Lung (tissue), 12 donors: ENCODE results near the gene GALNT10. TPM values are rescaled to one million over a fixed set of nuclear protein-coding genes. Genes with fewer than 3 reads are reported as not detected.

ENCODE experiments used
- ATAC-seq: fragments of 200-7000 bp; cut with Tn5 transposase; one replicate; pipeline ENCODE4 v1.9.1; 2020; ENCODE audit warnings: moderate number of reproducible peaks; ENCODE audit not compliant: insufficient read depth, low FRiP score
- DNase-seq, 3 donors: peaks; one replicate each; pipeline ENCODE4 v3.0.0-alpha.2; 2013 to 2017
- H3K27ac ChIP-seq, 2 donors: one replicate each; pipeline ENCODE4 v1.5.1; 2013; ENCODE audit warnings: mild to moderate bottlenecking in 2 of 2, moderate library complexity in 2 of 2, control low read depth in 1 of 2, inconsistent platforms in 1 of 2, low read depth in 1 of 2, low read length in 1 of 2
- H3K27me3 ChIP-seq, 3 donors: one replicate each; pipeline ENCODE4 v1.5.1; 2013; ENCODE audit warnings: low read length in 2 of 3; ENCODE audit not compliant: control insufficient read depth in 3 of 3, insufficient read depth in 3 of 3
- H3K36me3 ChIP-seq, 4 donors: one replicate each; pipeline ENCODE4 v1.5.1; 2013; ENCODE audit warnings: low read length in 4 of 4, mild to moderate bottlenecking in 1 of 4, moderate library complexity in 1 of 4; ENCODE audit not compliant: control insufficient read depth in 4 of 4, insufficient read depth in 4 of 4
- H3K4me1 ChIP-seq, 5 donors: one replicate each; pipeline ENCODE4 v1.5.1; 2013; ENCODE audit warnings: low read length in 5 of 5, mild to moderate bottlenecking in 2 of 5, moderate library complexity in 1 of 5; ENCODE audit not compliant: control insufficient read depth in 5 of 5, insufficient read depth in 5 of 5
- H3K4me3 ChIP-seq: one replicate; pipeline ENCODE4 v1.5.1; 2013; ENCODE audit warnings: mild to moderate bottlenecking, control low read depth, moderate library complexity
- H3K9ac ChIP-seq, 2 donors: one replicate each; pipeline ENCODE4 v1.5.1; 2013; ENCODE audit warnings: low read length in 2 of 2, control low read depth in 1 of 2; ENCODE audit not compliant: insufficient read depth in 1 of 2
- H3K9me3 ChIP-seq, 4 donors: one replicate each; pipeline ENCODE4 v1.5.1; 2013; ENCODE audit warnings: low read length in 3 of 4, mild to moderate bottlenecking in 1 of 4, moderate library complexity in 1 of 4; ENCODE audit not compliant: control insufficient read depth in 4 of 4, insufficient read depth in 3 of 4
- CTCF ChIP-seq: IDR thresholded peaks from 2 replicates; pipeline ENCODE4 v1.5.1; 2012; ENCODE audit warnings: mild to moderate bottlenecking; ENCODE audit errors: control extremely low read depth, extremely low read depth
- WGBS, 2 donors: extraction: QIAGEN DNeasy Blood & Tissue Kit; methylation state at CpG; one replicate each; pipeline ENCODE4 v1.1.7; 2013; 5-methylcytosine and 5-hydroxymethylcytosine counted together
- polyA plus RNA-seq, 2 donors: library from polyadenylated mRNA; stranded (reverse); fragments of 200-250 nt; gene quantifications; one replicate each; pipeline ENCODE4 v1.2.1, GENCODE V29; 2013
- total RNA-seq, 2 donors: library from RNA; depleted of rRNA in 1 of 2; stranded (reverse); fragments of >200 nt in 1 of 2; gene quantifications; one replicate each; pipeline ENCODE4 v1.2.1, GENCODE V29; 2014 to 2021
- donor health status: control.
- donor health status: control.
- donor health status: Bipolar disorder and iron deficiency.
- donor health status: healthy.
- donor health status: DM: yes; HTN: yes; CAD: no.

Gene GALNT10
- total and polyA plus RNA-seq, 4 donors, result 9.0 to 70.2 (median 22.0) TPM

GRCh38 chr5:154205441-154206117 is 15.0 kb downstream of the GALNT10 start:
- 95% methylated on average over 6 of the region's 6 CpGs for WGBS, 2 donors
- H3K27ac ChIP-seq, result no peak overlapping the region
- no peaks in the 10 kb centered on the region for H3K27me3 ChIP-seq
- H3K9ac ChIP-seq, result no peak overlapping the region
- peaks cover 0 to 6% (median 0%) of the 10 kb centered on the region in 4 donors for H3K36me3 ChIP-seq
- H3K4me1 ChIP-seq, result peaks cover 0 to 10% (median 0%) of the 10 kb centered on the region in 5 donors
- H3K4me3 ChIP-seq, result no peak overlapping the region
- no peak for ATAC-seq
- H3K9me3 ChIP-seq, result peaks cover 0 to 3% (median 0%) of the 10 kb centered on the region in 4 donors
- no peak for DNase-seq
- no peak for TF ChIP-seq CTCF

- ATAC-seq, result no peak
- H3K27ac ChIP-seq, result no peak overlapping the region
Observed at GRCh38 chr5:154206311-154206710, 15.8 kb downstream of the GALNT10 start.

GRCh38 chr5:154207204-154207603 is 16.7 kb downstream of the GALNT10 start:
- Histone ChIP-seq H3K4me1 (peaks cover 0 to 11% (median 0%) of the 10 kb centered on the region in 5 donors), H3K4me3 (no peak overlapping the region), H3K27ac (no peak overlapping the region), H3K9ac (no peak overlapping the region), H3K9me3 (peaks cover 0 to 3% (median 0%) of the 10 kb centered on the region in 4 donors), H3K36me3 (peaks cover 0 to 9% (median under 1%) of the 10 kb centered on the region in 4 donors), H3K27me3 (no peaks in the 10 kb centered on the region)
- 86 to 96% methylated on average over 4 of the region's 4 CpGs for WGBS, 2 donors
- no peak for TF ChIP-seq CTCF
- ATAC-seq, result no peak
- DNase-seq, result no peak

More at GRCh38 chr5:154206311-154206710, 15.8 kb downstream of the GALNT10 start:
- no peak for TF ChIP-seq CTCF
- 56 to 80% methylated on average over 6 of the region's 6 CpGs for WGBS, 2 donors
- DNase-seq, result no peak
- Histone ChIP-seq H3K9me3 (peaks cover 0 to 3% (median 0%) of the 10 kb centered on the region in 4 donors), H3K36me3 (peaks cover 0 to 6% (median 0%) of the 10 kb centered on the region in 4 donors), H3K27me3 (no peaks in the 10 kb centered on the region), H3K9ac (no peak overlapping the region), H3K4me1 (peaks cover 0 to 10% (median 0%) of the 10 kb centered on the region in 5 donors), H3K4me3 (no peak overlapping the region)
